GM21526 (cell line): ENCODE results near the gene CHAC1.

Source experiments
- ATAC-seq: cut with Tn5 transposase; IDR thresholded peaks from one replicate; pipeline ENCODE4 v1.9.1; 2021; ENCODE audit warnings: moderate library complexity; ENCODE audit not compliant: unreplicated experiment, low FRiP score

CHAC1 gene

GRCh38 chr15:40922608-40923005 is 30.7 kb upstream of the CHAC1 start:
- no peak for ATAC-seq

GRCh38 chr15:40923551-40923950 is 29.7 kb upstream of the CHAC1 start:
- ATAC-seq = no peak

GRCh38 chr15:40925495-40925862 is 27.8 kb upstream of the CHAC1 start:
- ATAC-seq = no peak

- ATAC-seq = no peak
Observed at GRCh38 chr15:40925863-40926658, 27.2 kb upstream of the CHAC1 start.

- no peak for ATAC-seq
Observed at GRCh38 chr15:40926659-40927494, 26.4 kb upstream of the CHAC1 start.

- ATAC-seq = no peak
Observed at GRCh38 chr15:40927495-40927872, 25.8 kb upstream of the CHAC1 start.

- ATAC-seq = no peak
Observed at GRCh38 chr15:40927873-40928806, 25.1 kb upstream of the CHAC1 start.

GRCh38 chr15:40928821-40929659 is 24.2 kb upstream of the CHAC1 start, which contains the start of gene DLL4:
TSS of gene DLL4 (plus strand) at chr15:40929340. CDS start at chr15:40929669, 329 bp downstream.
- ATAC-seq = no peak

GRCh38 chr15:40929660-40930429 is 23.4 kb upstream of the CHAC1 start:
- ATAC-seq = no peak

GRCh38 chr15:40930430-40931299 is 22.6 kb upstream of the CHAC1 start:
- ATAC-seq = no peak

GRCh38 chr15:40931300-40932142 is 21.8 kb upstream of the CHAC1 start:
- no peak for ATAC-seq

GRCh38 chr15:40932156-40932555 is 21.1 kb upstream of the CHAC1 start:
- ATAC-seq = no peak

- ATAC-seq = no peak
Observed at GRCh38 chr15:40932649-40933516, 20.4 kb upstream of the CHAC1 start.

GRCh38 chr15:40933517-40933902 is 19.8 kb upstream of the CHAC1 start:
- no peak for ATAC-seq

- no peak for ATAC-seq
Observed at GRCh38 chr15:40934457-40934856, 18.8 kb upstream of the CHAC1 start.

GRCh38 chr15:40936234-40936708 is 17.0 kb upstream of the CHAC1 start:
- no peak for ATAC-seq
